ENCODE data around the gene TAS2R31. TPM values are rescaled to one million over a fixed set of nuclear protein-coding genes. Genes with fewer than 3 reads are reported as not detected.

Gene TAS2R31, protein sequence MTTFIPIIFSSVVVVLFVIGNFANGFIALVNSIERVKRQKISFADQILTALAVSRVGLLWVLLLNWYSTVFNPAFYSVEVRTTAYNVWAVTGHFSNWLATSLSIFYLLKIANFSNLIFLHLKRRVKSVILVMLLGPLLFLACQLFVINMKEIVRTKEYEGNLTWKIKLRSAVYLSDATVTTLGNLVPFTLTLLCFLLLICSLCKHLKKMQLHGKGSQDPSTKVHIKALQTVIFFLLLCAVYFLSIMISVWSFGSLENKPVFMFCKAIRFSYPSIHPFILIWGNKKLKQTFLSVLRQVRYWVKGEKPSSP
- total RNA-seq: 7.2 and 9.7 TPM in 2 replicates

DNA sequence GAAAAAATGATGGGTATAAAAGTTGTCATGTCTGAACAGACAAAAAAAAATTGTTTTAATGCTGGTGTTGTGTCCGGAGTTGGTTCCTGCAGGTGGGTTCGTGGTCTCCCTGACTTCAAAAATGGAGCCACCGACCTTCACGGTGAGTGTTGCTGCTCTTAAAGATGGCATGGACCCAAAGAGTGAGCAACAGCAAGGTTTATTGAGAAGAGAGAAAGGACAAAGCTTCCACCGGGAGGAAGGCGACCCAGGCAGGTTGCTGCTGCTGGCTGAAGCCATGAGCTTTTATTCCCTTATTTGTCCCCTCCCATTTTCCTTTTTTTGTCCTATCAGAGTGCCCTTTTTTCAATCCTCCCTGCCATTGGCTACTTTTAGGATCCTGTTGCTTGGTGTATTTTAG lies at the start of gene TAS2R31:
Gene TAS2R31, minus strand, starts transcription at position 101 of the 400 bp plus-strand sequence. Its CDS starts 72 bp downstream, at position 29.
- TF ChIP-seq CTCF (IDR thresholded peaks at IDR 0.05; ENCODE audit: extremely low read depth, low read depth, low read length): no peak
- H3K4me3 ChIP-seq (ENCODE audit: insufficient read depth, low read length): no peak within 1 kb of the TSS
- H3K36me3 ChIP-seq (ENCODE audit: insufficient read depth, low read length): no peaks in the 10 kb centered on the region
- H4K20me1 ChIP-seq (ENCODE audit: insufficient read depth, low read length): no peaks in the 10 kb centered on the region
- no peaks in the 10 kb centered on the region for H3K27me3 ChIP-seq (ENCODE audit: insufficient read depth, low read length)
- H3K9me3 ChIP-seq (ENCODE audit: low read depth, low read length): no peaks in the 10 kb centered on the region
- no peaks in the 10 kb centered on the region for H3K4me1 ChIP-seq (ENCODE audit: insufficient read depth, low read length)
- H3K27ac ChIP-seq (ENCODE audit: low read depth, low read length): no peak within 1 kb of the TSS
- no peak within 1 kb of the TSS for H2AFZ ChIP-seq (ENCODE audit: low read length)
- no peak within 1 kb of the TSS for H3K4me2 ChIP-seq (ENCODE audit: insufficient read depth, low read length)
- DNase-seq (ENCODE audit: insufficient read length, low spot score, missing footprints): no peak
- no peaks in the 10 kb centered on the region for H3K79me2 ChIP-seq (ENCODE audit: insufficient read depth, low read length)

- H3K79me2 ChIP-seq (ENCODE audit: insufficient read depth, low read length): peaks cover 2% of the 10 kb centered on the region
- peaks cover 4% of the 10 kb centered on the region for H4K20me1 ChIP-seq (ENCODE audit: insufficient read depth, low read length)
- H3K9me3 ChIP-seq (ENCODE audit: low read depth, low read length): no peaks in the 10 kb centered on the region
- H3K4me3 ChIP-seq (ENCODE audit: insufficient read depth, low read length): no peak overlapping the region
- no peak overlapping the region for H3K27ac ChIP-seq (ENCODE audit: low read depth, low read length)
- no peak for DNase-seq (ENCODE audit: insufficient read length, low spot score, missing footprints)
- no peaks in the 10 kb centered on the region for H3K27me3 ChIP-seq (ENCODE audit: insufficient read depth, low read length)
- no peak overlapping the region for H3K4me2 ChIP-seq (ENCODE audit: insufficient read depth, low read length)
- no peak overlapping the region for H2AFZ ChIP-seq (ENCODE audit: low read length)
- H3K4me1 ChIP-seq (ENCODE audit: insufficient read depth, low read length): no peaks in the 10 kb centered on the region
- H3K36me3 ChIP-seq (ENCODE audit: insufficient read depth, low read length): no peaks in the 10 kb centered on the region
- no peak for TF ChIP-seq CTCF (IDR thresholded peaks at IDR 0.05; ENCODE audit: extremely low read depth, low read depth, low read length)
These were observed 47.0 kb upstream of the TAS2R31 start for GRCh38 chr12:11078246-11078645.

- TF ChIP-seq CTCF (IDR thresholded peaks at IDR 0.05; ENCODE audit: extremely low read depth, low read depth, low read length): no peak
- no peaks in the 10 kb centered on the region for H3K4me1 ChIP-seq (ENCODE audit: insufficient read depth, low read length)
- H3K36me3 ChIP-seq (ENCODE audit: insufficient read depth, low read length): no peaks in the 10 kb centered on the region
- no peaks in the 10 kb centered on the region for H3K9me3 ChIP-seq (ENCODE audit: low read depth, low read length)
- H4K20me1 ChIP-seq (ENCODE audit: insufficient read depth, low read length): peaks cover 4% of the 10 kb centered on the region
- H3K27ac ChIP-seq (ENCODE audit: low read depth, low read length): no peak overlapping the region
- peaks cover 2% of the 10 kb centered on the region for H3K79me2 ChIP-seq (ENCODE audit: insufficient read depth, low read length)
- H3K4me2 ChIP-seq (ENCODE audit: insufficient read depth, low read length): no peak overlapping the region
- no peaks in the 10 kb centered on the region for H3K27me3 ChIP-seq (ENCODE audit: insufficient read depth, low read length)
- H3K4me3 ChIP-seq (ENCODE audit: insufficient read depth, low read length): no peak overlapping the region
- no peak for DNase-seq (ENCODE audit: insufficient read length, low spot score, missing footprints)
- H2AFZ ChIP-seq (ENCODE audit: low read length): no peak overlapping the region
These were observed 44.4 kb upstream of the TAS2R31 start for GRCh38 chr12:11075642-11076041.

DNA sequence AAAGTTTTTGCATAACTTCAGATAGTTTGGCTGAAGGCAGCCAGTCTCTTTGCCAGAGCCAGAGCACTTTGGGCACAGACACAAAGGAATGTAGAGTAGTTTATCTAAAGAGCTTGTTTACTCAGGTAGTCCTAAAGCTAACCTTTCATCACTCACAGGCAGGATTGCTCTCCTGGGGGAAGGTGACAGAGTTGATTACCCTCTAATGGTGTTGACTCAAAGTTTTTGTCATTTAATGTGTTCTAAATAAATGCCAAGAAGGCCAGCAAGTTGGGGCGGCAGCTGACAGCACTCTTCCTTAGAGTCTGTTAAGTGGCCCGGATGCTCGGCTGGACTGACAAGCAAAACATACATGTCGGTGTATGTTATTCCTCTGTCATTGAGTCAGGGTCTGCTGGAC lies 40.2 kb upstream of the TAS2R31 start:
- no peak overlapping the region for H3K4me3 ChIP-seq (ENCODE audit: insufficient read depth, low read length)
- TF ChIP-seq CTCF (IDR thresholded peaks at IDR 0.05; ENCODE audit: extremely low read depth, low read depth, low read length): no peak
- H3K79me2 ChIP-seq (ENCODE audit: insufficient read depth, low read length): peaks cover 2% of the 10 kb centered on the region
- no peaks in the 10 kb centered on the region for H4K20me1 ChIP-seq (ENCODE audit: insufficient read depth, low read length)
- DNase-seq (ENCODE audit: insufficient read length, low spot score, missing footprints): no peak
- no peaks in the 10 kb centered on the region for H3K36me3 ChIP-seq (ENCODE audit: insufficient read depth, low read length)
- no peaks in the 10 kb centered on the region for H3K27me3 ChIP-seq (ENCODE audit: insufficient read depth, low read length)
- H3K4me1 ChIP-seq (ENCODE audit: insufficient read depth, low read length): no peaks in the 10 kb centered on the region
- H2AFZ ChIP-seq (ENCODE audit: low read length): no peak overlapping the region
- H3K27ac ChIP-seq (ENCODE audit: low read depth, low read length): no peak overlapping the region
- H3K9me3 ChIP-seq (ENCODE audit: low read depth, low read length): no peaks in the 10 kb centered on the region
- H3K4me2 ChIP-seq (ENCODE audit: insufficient read depth, low read length): no peak overlapping the region
